ENCODE measurements around the gene ALAS1. TPM values are rescaled to one million over a fixed set of nuclear protein-coding genes. Genes with fewer than 3 reads are reported as not detected.

ALAS1 gene
- total and polyA plus RNA-seq, 10 donors = 13.0 to 40.8 (median 32.8) TPM

GRCh38 chr3:52204337-52205073 lies 6.5 kb downstream of the ALAS1 start:
- no peak overlapping the region for H3K4me3 ChIP-seq
- intact Hi-C loops (cut with DNase I; ENCODE audit: low total_unique reads) = no loop called here
- no peaks in the 10 kb centered on the region for H3K27me3 ChIP-seq (replicated peaks in 1 of 7)
- H3K27ac ChIP-seq = peak overlapping the region in 3 of 8 donors; percentile 11 to 91 (median 58)
- WGBS, 5 donors = 68 to 83% (median 76%) methylated on average over 10 of the region's 10 CpGs
- peak; percentile 14 for DNase-seq
- no peak for TF ChIP-seq CTCF (IDR thresholded peaks at IDR 0.05 in 8 of 11, conservative IDR thresholded peaks at IDR 0.05 in 3 of 11)
- no peak for TF ChIP-seq POLR2A (IDR thresholded peaks at IDR 0.05)
- no peak for TF ChIP-seq POLR2AphosphoS5 (IDR thresholded peaks at IDR 0.05)
- H3K9me3 ChIP-seq = no peaks in the 10 kb centered on the region
- peaks cover 4 to 100% (median 74%) of the 10 kb centered on the region in 6 donors for H3K36me3 ChIP-seq
- H3K4me1 ChIP-seq = peaks cover 18 to 52% (median 38%) of the 10 kb centered on the region in 6 donors

- intact Hi-C loops (cut with DNase I; ENCODE audit: low total_unique reads) = no loop called here
- Histone ChIP-seq H3K36me3 (peaks cover 4 to 100% (median 87%) of the 10 kb centered on the region in 6 donors), H3K9me3 (no peaks in the 10 kb centered on the region), H3K27ac (no peak overlapping the region), H3K4me1 (peaks cover 15 to 51% (median 29%) of the 10 kb centered on the region in 6 donors), H3K27me3 (replicated peaks in 1 of 7) (no peaks in the 10 kb centered on the region), H3K4me3 (no peak overlapping the region)
- no peak for TF ChIP-seq CTCF (IDR thresholded peaks at IDR 0.05 in 8 of 11, conservative IDR thresholded peaks at IDR 0.05 in 3 of 11)
- no peak for TF ChIP-seq POLR2AphosphoS5 (IDR thresholded peaks at IDR 0.05)
- TF ChIP-seq POLR2A (IDR thresholded peaks at IDR 0.05) = no peak
- WGBS, 5 donors = 84 to 98% (median 91%) methylated on average over 6 of the region's 6 CpGs
- DNase-seq = no peak
These were observed 7.9 kb downstream of the ALAS1 start for GRCh38 chr3:52205727-52206372.

GRCh38 chr3:52208556-52208955 lies 10.6 kb downstream of the ALAS1 start:
- Histone ChIP-seq H3K27me3 (replicated peaks in 1 of 7) (no peaks in the 10 kb centered on the region), H3K36me3 (peaks cover 0 to 100% (median 100%) of the 10 kb centered on the region in 6 donors), H3K4me3 (no peak overlapping the region), H3K4me1 (peaks cover 0 to 28% (median 5%) of the 10 kb centered on the region in 6 donors), H3K9me3 (no peaks in the 10 kb centered on the region), H3K27ac (peak overlapping the region in 1 of 8 donors; percentile 85)
- WGBS, 5 donors = 88 to 93% (median 89%) methylated on average over 4 of the region's 4 CpGs
- no peak for TF ChIP-seq CTCF (IDR thresholded peaks at IDR 0.05 in 8 of 11, conservative IDR thresholded peaks at IDR 0.05 in 3 of 11)
- no peak for TF ChIP-seq POLR2A (IDR thresholded peaks at IDR 0.05)
- no peak for TF ChIP-seq POLR2AphosphoS5 (IDR thresholded peaks at IDR 0.05)
- intact Hi-C loops (cut with DNase I; ENCODE audit: low total_unique reads) = no loop called here
- no peak for DNase-seq

GRCh38 chr3:52210037-52210436 lies 12.1 kb downstream of the ALAS1 start:
- no peaks in the 10 kb centered on the region for H3K9me3 ChIP-seq
- peak overlapping the region in 6 of 8 donors; percentile 32 to 85 (median 69) for H3K27ac ChIP-seq
- H3K4me1 ChIP-seq = peaks cover 0 to 18% (median 3%) of the 10 kb centered on the region in 6 donors
- intact Hi-C loops (cut with DNase I; ENCODE audit: low total_unique reads) = no loop called here
- H3K4me3 ChIP-seq = peak overlapping the region in 1 of 8 donors; percentile 11
- H3K27me3 ChIP-seq (replicated peaks in 1 of 7) = no peaks in the 10 kb centered on the region
- DNase-seq = no peak
- TF ChIP-seq POLR2A (IDR thresholded peaks at IDR 0.05) (no peak), POLR2AphosphoS5 (IDR thresholded peaks at IDR 0.05) (no peak), CTCF (IDR thresholded peaks at IDR 0.05 in 8 of 11, conservative IDR thresholded peaks at IDR 0.05 in 3 of 11) (no peak)
- H3K36me3 ChIP-seq = peaks cover 0 to 100% (median 100%) of the 10 kb centered on the region in 6 donors

Measured in spleen (tissue), 11 donors.